AG04450 (cell line): ENCODE results near the gene GRM2. TPM values are rescaled to one million over a fixed set of nuclear protein-coding genes. Genes with fewer than 3 reads are reported as not detected.

Source experiments
- CTCF ChIA-PET: fragments of 300-600, 350-600 bp; formaldehyde crosslinking; extraction: SDS; loops from one replicate; lab custom pipeline; 2022; ENCODE audit warnings: antibody characterized with exemption, inconsistent platforms; lab: Charles Lee
- POLR2A ChIA-PET: fragments of 350-600 bp; formaldehyde crosslinking; extraction: SDS; loops from one replicate; lab custom pipeline; 2021; ENCODE audit warnings: antibody characterized with exemption, inconsistent platforms; lab: Yijun Ruan, JAX
- DNase-seq: peaks from one replicate; pipeline ENCODE4 v3.0.0-alpha.2; 2011; ENCODE audit warnings: low read depth, low spot score
- H3K27ac ChIP-seq: one replicate; pipeline ENCODE4 v1.5.1; 2012; ENCODE audit warnings: low read depth, low read length, control low read depth
- H3K27me3 ChIP-seq: one replicate; pipeline ENCODE4 v1.6.0; 2012; ENCODE audit warnings: low read length; ENCODE audit not compliant: control insufficient read depth, insufficient read depth
- H3K4me3 ChIP-seq: 2 replicates; pipeline ENCODE4 v1.5.1; 2011; ENCODE audit warnings: mild to moderate bottlenecking, low read depth, low read length, control low read depth
- H3K9me3 ChIP-seq: 2 replicates; pipeline ENCODE4 v1.5.1; 2012; ENCODE audit warnings: low read length; ENCODE audit not compliant: control insufficient read depth, insufficient read depth
- polyA plus RNA-seq: library from polyadenylated mRNA; depleted of rRNA; stranded (reverse); fragments of >200 nt; gene quantifications from 2 replicates; pipeline ENCODE4 v1.2.3, GENCODE V29; 2011
- TF ChIP-seq, protein P1 (sequence below): IDR thresholded peaks from 2 replicates; pipeline ENCODE4 v1.5.1; 2011; ENCODE audit warnings: low read depth, low read length, control low read depth, inconsistent platforms

GRM2 gene
- polyA plus RNA-seq, 1 experiment: not detected

- Histone ChIP-seq H3K9me3 (no peaks in the 10 kb centered on the region; the same call in 1 of the 2 replicates), H3K27me3 (peaks cover 3% of the 10 kb centered on the region), H3K27ac (no peak overlapping the region), H3K4me3 (no peak overlapping the region)
- ChIA-PET POLR2A (no interaction called here), CTCF (interaction anchor here (0.6 kb wide), 1 partner anchor 13 kb away, joined by 3 read pairs; no protein-coding TSS in a partner anchor)
- no peak for DNase-seq
- TF ChIP-seq, protein P1, sequence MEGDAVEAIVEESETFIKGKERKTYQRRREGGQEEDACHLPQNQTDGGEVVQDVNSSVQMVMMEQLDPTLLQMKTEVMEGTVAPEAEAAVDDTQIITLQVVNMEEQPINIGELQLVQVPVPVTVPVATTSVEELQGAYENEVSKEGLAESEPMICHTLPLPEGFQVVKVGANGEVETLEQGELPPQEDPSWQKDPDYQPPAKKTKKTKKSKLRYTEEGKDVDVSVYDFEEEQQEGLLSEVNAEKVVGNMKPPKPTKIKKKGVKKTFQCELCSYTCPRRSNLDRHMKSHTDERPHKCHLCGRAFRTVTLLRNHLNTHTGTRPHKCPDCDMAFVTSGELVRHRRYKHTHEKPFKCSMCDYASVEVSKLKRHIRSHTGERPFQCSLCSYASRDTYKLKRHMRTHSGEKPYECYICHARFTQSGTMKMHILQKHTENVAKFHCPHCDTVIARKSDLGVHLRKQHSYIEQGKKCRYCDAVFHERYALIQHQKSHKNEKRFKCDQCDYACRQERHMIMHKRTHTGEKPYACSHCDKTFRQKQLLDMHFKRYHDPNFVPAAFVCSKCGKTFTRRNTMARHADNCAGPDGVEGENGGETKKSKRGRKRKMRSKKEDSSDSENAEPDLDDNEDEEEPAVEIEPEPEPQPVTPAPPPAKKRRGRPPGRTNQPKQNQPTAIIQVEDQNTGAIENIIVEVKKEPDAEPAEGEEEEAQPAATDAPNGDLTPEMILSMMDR: no peak
Observed at GRCh38 chr3:51715231-51715976, 8.5 kb downstream of the GRM2 start.

GRCh38 chr3:51715977-51716294 lies 9.1 kb downstream of the GRM2 start:
- CTCF ChIA-PET: no interaction called here
- POLR2A ChIA-PET: no interaction called here
- Histone ChIP-seq H3K27me3 (peaks cover 3% of the 10 kb centered on the region), H3K4me3 (no peak overlapping the region), H3K9me3 (no peaks in the 10 kb centered on the region; the same call in 1 of the 2 replicates), H3K27ac (no peak overlapping the region)
- TF ChIP-seq, protein P1: no peak
- no peak for DNase-seq

DNA sequence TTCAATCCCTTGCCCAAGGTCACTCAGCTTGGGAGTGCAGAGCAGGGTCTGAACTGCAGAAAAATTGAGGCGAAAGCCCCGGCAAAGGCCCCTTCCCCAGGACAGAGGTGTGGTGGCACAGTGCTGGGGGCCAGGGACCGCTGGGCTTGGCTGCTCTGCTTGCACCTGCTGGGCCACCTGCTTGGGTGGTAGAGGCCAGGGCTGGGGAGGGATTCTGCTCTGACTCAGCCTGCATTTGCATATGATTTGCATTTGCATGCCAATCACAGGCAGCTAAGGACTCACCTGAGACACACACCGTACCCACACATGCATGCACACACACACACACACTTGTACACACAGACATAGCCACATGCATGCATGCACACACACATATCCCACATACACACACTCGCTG lies 9.9 kb downstream of the GRM2 start:
- CTCF ChIA-PET: no interaction called here
- H3K4me3 ChIP-seq: no peak overlapping the region

GRCh38 chr3:51717446-51717845 lies 10.6 kb downstream of the GRM2 start:
- DNase-seq: no peak
- Histone ChIP-seq H3K4me3 (no peak overlapping the region), H3K9me3 (no peaks in the 10 kb centered on the region; the same call in 1 of the 2 replicates), H3K27me3 (no peaks in the 10 kb centered on the region), H3K27ac (no peak overlapping the region)
- TF ChIP-seq, protein P1: no peak
- ChIA-PET CTCF (no interaction called here), POLR2A (no interaction called here)

More for the DNA sequence above, 9.9 kb downstream of the GRM2 start:
- H3K27me3 ChIP-seq: no peaks in the 10 kb centered on the region
- TF ChIP-seq, protein P1: no peak
- POLR2A ChIA-PET: no interaction called here
- no peak for DNase-seq
- no peaks in the 10 kb centered on the region; the same call in 1 of the 2 replicates for H3K9me3 ChIP-seq
- no peak overlapping the region for H3K27ac ChIP-seq

DNA sequence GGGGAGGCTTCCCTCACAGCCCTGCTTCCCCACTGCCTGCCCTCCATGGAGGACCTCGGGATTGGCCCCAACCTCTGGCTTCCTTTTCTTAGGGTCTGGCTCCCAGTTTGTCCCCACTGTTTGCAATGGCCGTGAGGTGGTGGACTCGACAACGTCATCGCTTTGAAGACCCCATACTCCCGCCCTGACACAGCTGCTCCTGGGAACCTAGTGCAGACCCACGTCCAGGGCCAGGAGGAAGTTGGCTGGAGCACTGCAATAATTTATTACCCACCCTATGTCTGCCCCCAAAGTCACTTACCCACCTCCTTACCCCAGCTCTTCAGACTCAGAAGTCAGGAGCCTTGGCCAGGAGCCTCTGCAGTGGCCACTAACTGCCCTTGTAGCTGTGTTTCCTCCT lies 11.1 kb downstream of the GRM2 start:
- H3K27me3 ChIP-seq: no peaks in the 10 kb centered on the region
- DNase-seq: no peak
- ChIA-PET CTCF (no interaction called here), POLR2A (no interaction called here)
- no peaks in the 10 kb centered on the region; the same call in 1 of the 2 replicates for H3K9me3 ChIP-seq
- TF ChIP-seq, protein P1: no peak
- no peak overlapping the region for H3K4me3 ChIP-seq
- no peak overlapping the region for H3K27ac ChIP-seq
